Esophagus squamous epithelium (tissue), 4 donors: ENCODE measurements around the gene MAD1L1.

Source experiments
- POLR2A ChIP-seq, 4 donors: fragments of 450-650 bp; IDR thresholded peaks; one replicate each; pipeline ENCODE4 v1.6.1; 2017; ENCODE audit warnings: antibody characterized with exemption in 4 of 4, mild to moderate bottlenecking in 4 of 4, moderate library complexity in 3 of 4
- TF ChIP-seq, protein P1 (sequence below), 6 experiments: fragments of 450-650 bp in 4 of 6; fragments of 200-600 bp in 2 of 6; sonication (generic) in 2 of 6; IDR thresholded peaks; one replicate each; pipeline ENCODE4 v1.5.1; 2016 to 2019; ENCODE audit warnings: antibody characterized with exemption in 6 of 6, mild to moderate bottlenecking in 4 of 6, moderate library complexity in 4 of 6

DNA sequence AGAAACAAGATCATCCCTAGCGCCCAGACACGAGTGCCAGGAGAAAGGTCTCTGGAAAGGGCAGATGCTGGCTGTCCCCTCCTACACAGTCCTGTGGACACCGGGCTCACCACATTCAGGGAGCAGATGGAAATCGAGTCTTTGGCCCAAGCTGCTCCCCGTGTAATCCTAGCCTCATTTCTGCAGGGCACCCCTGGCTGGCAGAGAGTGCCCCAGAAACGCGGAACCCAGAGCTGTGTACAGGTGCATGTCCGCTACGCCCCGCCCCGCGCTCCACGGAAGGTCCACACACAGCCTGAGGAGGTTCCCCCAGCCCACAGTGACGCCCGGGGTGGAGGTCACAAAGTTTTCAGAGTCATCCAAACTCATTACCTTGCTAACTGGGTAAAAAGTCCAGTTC is 202.8 kb downstream of the MAD1L1 start:
- TF ChIP-seq, protein P1, sequence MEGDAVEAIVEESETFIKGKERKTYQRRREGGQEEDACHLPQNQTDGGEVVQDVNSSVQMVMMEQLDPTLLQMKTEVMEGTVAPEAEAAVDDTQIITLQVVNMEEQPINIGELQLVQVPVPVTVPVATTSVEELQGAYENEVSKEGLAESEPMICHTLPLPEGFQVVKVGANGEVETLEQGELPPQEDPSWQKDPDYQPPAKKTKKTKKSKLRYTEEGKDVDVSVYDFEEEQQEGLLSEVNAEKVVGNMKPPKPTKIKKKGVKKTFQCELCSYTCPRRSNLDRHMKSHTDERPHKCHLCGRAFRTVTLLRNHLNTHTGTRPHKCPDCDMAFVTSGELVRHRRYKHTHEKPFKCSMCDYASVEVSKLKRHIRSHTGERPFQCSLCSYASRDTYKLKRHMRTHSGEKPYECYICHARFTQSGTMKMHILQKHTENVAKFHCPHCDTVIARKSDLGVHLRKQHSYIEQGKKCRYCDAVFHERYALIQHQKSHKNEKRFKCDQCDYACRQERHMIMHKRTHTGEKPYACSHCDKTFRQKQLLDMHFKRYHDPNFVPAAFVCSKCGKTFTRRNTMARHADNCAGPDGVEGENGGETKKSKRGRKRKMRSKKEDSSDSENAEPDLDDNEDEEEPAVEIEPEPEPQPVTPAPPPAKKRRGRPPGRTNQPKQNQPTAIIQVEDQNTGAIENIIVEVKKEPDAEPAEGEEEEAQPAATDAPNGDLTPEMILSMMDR (IDR thresholded peaks at IDR 0.05): no peak
- TF ChIP-seq POLR2A (IDR thresholded peaks at IDR 0.05): no peak
